LNCaP clone FGC (cell line): ENCODE data around the gene REL.
"Not testable (repeated sequence)": the region's sequence is repeated elsewhere in the genome, so short reads cannot be mapped to it uniquely, and the experiment has no call there.

Source experiments
- DNase-seq: peaks from one replicate; pipeline ENCODE4 v3.0.0-alpha.2; 2011; ENCODE audit warnings: low read depth
- H3K4me3 ChIP-seq: 2 replicates; pipeline ENCODE4 v1.5.1; 2011; ENCODE audit warnings: mild to moderate bottlenecking, low read depth, low read length, control low read depth
- TF ChIP-seq, protein P1 (sequence below): IDR thresholded peaks from 2 replicates; pipeline ENCODE4 v1.5.1; 2012; ENCODE audit warnings: mild to moderate bottlenecking; ENCODE audit not compliant: control insufficient read depth, insufficient read depth; ENCODE audit errors: extremely low read depth

REL gene

DNA sequence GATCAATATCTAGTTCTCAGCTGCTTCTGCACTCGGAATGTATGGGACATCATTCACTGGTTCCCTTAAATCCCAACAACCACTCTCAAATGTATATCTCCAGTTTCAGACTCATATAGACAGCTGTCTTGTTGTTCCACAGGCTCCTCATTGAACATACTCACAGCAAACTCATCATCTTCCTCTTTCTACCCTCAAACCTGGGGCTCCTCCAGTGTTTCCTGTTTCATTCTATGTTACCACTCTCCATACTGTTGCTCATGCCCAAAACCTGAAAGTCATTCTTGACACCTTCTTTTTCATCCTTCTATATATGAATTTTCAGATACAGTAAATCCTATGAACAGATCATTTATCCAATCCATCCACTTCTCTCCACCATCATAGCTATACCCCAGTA, 18.7 kb upstream of the REL start:
- no peak overlapping the region for H3K4me3 ChIP-seq
- TF ChIP-seq, protein P1, sequence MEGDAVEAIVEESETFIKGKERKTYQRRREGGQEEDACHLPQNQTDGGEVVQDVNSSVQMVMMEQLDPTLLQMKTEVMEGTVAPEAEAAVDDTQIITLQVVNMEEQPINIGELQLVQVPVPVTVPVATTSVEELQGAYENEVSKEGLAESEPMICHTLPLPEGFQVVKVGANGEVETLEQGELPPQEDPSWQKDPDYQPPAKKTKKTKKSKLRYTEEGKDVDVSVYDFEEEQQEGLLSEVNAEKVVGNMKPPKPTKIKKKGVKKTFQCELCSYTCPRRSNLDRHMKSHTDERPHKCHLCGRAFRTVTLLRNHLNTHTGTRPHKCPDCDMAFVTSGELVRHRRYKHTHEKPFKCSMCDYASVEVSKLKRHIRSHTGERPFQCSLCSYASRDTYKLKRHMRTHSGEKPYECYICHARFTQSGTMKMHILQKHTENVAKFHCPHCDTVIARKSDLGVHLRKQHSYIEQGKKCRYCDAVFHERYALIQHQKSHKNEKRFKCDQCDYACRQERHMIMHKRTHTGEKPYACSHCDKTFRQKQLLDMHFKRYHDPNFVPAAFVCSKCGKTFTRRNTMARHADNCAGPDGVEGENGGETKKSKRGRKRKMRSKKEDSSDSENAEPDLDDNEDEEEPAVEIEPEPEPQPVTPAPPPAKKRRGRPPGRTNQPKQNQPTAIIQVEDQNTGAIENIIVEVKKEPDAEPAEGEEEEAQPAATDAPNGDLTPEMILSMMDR: no peak
- no peak for DNase-seq

DNA sequence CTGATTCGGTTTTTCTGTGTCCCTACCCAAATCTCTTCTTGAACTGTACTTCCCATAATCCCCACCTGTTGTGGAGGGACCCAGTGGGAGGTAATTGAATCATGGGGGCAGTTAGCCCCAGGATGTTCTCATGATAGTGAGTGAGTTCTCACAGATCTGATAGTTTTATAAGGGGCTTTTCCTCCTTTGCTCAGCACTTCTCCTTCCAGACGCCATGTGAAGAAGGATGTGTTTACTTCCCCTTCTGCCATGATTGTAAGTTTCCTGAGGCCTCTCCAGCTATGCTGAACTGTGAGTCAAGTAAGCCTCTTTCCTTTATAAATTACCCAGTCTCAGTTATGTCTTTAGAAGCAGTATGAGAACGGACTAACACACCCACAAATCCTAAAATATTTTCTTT, 16.0 kb upstream of the REL start:
- H3K4me3 ChIP-seq, DNase-seq: not testable (repeated sequence)

DNA sequence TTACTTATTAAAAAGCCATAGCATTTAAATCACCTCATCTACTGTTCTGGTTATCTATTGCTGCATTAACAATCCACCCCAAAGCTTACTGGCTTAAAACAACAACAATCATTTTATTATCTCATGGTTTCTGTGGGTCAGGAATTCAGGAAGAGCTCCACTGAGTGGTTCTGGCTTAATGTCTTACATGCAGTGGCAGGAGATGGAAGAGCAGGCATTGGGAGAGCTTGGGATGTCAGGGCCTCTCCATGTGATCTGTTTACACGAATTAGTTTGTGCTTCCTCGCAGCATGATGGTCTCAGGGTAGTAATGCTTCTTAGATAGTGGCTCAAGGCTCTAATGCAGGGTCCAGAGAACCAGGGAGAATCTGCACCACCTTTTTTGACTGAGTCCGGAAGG, 14.4 kb upstream of the REL start:
- TF ChIP-seq, protein P1: no peak
- DNase-seq: no peak

DNA sequence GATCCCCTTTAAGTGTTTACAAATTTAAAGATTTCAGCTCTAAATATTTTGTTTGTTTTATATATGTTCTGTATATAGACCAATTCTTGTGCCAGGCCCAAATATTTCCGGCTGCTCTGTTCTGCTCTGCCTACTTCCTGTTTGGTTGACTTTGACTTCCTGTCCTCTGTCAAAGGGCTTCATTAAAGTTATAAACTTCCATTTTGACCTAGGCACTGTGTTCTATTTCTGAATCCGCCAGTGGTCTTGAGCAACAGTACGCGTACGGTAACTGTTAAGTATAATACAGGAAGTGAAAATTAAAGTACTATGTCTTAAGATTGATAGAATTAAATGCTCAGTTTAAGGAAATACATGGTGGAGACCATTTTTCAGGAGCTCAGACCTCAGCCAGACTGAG, 13.5 kb upstream of the REL start:
- H3K4me3 ChIP-seq: no peak overlapping the region
- TF ChIP-seq, protein P1: no peak
- no peak for DNase-seq

More for the DNA sequence above, 14.4 kb upstream of the REL start:
- H3K4me3 ChIP-seq: no peak overlapping the region

DNA sequence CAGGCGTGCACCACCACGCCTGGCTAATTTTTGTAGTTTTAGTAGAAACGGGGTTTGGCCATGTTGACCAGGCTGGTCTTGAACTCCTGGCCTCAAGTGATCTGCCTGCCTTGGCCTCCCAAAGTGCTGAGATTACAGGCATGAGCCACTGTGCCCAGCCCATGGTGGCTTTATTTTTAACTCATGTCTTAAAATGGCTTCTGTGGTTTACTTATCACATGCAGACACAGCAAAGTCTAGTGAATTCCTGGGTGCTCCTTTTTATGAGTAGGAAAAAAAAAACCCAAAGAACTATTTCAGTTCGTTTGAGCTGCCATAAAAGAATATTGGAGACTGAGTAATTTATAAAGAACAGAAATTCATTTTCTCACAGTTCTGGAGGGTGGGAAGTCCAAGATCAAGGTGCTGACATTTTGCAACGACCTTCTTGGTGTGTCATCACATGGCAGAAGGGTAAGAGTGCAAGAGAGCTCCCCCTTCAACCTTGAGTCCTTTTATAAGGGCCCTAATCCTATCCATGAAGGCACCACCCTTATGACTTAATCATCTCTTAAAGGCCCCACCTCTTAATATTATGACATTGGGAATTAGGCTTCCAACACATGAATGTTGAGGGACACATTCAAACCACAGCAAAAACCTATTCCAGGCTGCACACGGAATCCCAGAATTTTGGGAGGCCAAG, 12.6 kb upstream of the REL start:
- TF ChIP-seq, protein P1: no peak
- DNase-seq: no peak
- H3K4me3 ChIP-seq: no peak overlapping the region

DNA sequence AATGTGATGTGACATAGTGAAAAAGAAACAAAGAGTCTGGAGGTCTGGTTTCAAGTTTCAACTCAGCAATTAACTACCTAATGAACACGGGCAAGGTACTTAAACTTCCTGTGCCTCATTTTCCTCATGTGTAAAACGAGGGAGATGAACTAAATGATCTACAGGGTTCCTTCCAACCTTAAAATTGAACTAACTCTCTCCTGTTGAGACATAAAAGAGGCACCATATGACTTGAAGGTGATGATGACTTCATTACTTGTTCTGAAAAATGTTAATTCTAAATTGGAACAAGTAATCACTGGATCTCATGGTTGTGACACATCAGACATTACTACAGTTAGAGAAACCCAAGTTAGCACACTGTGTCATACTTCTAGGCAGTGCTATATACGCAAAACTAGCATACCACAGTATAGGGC, 8.9 kb upstream of the REL start:
- DNase-seq: no peak
- TF ChIP-seq, protein P1: no peak
- no peak overlapping the region for H3K4me3 ChIP-seq

DNA sequence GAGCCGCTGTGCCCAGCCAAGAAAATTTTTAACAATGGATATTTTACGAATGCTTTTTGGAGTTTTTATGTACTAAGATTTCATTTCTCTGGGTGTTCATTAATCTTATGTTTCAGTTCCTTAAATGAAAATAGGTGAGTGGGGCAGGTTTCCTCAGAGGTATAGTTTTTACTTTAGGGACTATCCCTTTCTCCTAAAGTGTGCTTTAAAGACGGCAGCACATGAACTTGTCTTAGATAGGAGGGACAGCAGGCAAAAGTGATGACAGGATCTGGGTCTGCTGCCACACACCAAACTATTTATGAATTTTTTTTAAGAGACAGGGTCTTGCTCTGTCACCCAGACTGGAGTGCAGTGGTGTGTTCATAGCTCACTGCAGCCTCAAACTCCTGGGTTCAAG, 8.0 kb upstream of the REL start:
- TF ChIP-seq, protein P1: no peak
- no peak overlapping the region for H3K4me3 ChIP-seq
- no peak for DNase-seq

DNA sequence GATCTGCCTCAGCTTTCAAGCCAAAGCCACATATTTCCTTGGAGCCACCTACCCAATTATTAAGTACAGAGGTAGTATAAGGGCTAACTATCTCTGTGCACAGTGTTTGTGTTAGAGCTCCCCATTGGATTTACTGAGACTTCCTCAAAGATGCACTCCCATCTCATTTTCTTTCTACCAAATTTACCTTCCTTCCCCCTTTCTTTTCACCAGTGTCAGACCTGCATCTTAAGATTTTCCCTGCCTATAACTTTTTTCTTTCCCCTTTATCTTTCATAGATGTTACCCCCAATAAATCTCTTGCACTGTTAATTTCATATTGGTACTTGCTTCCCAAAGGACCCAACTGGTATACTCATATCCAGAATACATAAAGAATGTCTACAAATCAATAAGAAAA, 5.9 kb upstream of the REL start:
- no peak overlapping the region for H3K4me3 ChIP-seq
- DNase-seq: no peak
- TF ChIP-seq, protein P1: no peak
